Gastroesophageal sphincter (tissue), 3 donors: ENCODE data around the gene ZNF526.

Experiments used
- CTCF ChIP-seq, 4 experiments: fragments of 200-600 bp in 2 of 4; fragments of 450-650 bp in 2 of 4; sonication (generic) in 1 of 4; IDR thresholded peaks; one replicate each; pipeline ENCODE4 v1.5.1; 2017 to 2019; ENCODE audit warnings: antibody characterized with exemption in 4 of 4, mild to moderate bottlenecking in 2 of 4, moderate library complexity in 2 of 4
- POLR2AphosphoS5 ChIP-seq: sonication (generic); formaldehyde crosslinking; IDR thresholded peaks from one replicate; pipeline ENCODE4 v1.6.1; 2017; ENCODE audit warnings: antibody characterized with exemption

GRCh38 chr19:42219812-42220750 is at the start of gene ZNF526:
- TF ChIP-seq CTCF (IDR thresholded peaks at IDR 0.05), result no peak
- peak; percentile 82 for TF ChIP-seq POLR2AphosphoS5
